GM19240 (cell line): ENCODE results near the gene ELMO3.

ENCODE experiments used
- DNase-seq: peaks from one replicate; pipeline ENCODE4 v3.0.0; 2011; ENCODE audit warnings: low spot score; ENCODE audit not compliant: insufficient read length

The ELMO3 gene

DNA sequence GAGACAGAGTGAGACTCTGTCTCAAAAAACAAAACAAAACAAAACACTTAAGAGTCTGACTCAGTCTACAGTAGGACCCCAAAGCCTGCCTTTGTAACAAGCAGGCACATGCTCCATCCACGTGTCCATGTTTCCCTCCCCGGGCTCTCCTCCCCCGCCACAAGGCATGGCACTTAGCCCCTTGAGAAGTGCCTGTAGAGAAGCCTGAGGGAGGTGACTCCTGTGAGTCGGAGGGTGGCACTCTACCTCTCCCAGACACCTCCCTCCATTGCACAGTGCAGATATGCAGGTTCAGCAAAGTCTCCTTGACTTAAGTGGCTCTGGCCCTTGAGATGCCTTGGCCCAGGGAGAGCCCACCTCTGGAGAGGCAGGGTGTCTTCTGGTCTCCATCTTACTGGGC lies 41.6 kb downstream of the ELMO3 start:
- no peak for DNase-seq

DNA sequence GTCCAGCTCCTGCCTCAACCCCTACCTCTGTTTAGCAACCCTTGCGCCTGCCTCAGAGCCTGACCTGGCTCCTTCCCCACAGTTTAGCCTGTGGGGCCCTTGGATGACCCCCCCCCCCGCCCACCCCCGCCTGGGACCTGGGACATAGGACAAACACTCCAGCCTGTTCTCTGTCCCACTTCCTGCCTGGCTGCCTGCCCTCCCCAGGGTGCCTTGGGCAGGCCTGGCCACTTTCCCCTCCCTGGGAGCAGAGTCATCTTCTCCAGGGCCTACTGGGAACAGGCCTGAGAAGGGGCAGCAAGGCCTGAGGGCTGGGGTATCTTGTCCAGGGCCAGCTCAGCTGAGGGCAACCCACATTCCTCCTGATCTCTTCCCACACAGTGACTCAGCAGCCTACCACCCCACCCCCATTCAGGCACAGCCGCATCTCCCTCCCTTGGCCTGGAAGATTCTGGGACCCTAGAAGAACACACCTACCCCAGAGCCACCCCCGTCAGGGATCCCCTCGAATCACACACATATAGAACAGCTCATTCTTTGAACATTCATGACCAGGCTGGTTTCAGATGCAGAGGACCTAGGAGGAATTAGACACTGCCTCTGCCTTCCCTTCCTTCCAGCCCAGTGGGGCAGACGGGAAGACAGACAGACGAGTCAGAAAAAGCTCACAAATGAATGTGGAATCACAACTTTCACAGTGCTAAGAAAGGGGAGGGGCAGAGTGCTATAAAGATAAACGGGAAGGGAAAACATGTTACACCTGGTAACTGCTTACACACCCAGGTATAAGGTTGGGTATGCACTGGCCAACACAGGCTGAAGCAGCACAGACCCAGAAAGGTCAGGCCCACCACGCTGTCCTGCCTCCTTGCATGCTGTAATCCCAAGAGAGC lies 42.3 kb downstream of the ELMO3 start:
- DNase-seq: no peak

DNA sequence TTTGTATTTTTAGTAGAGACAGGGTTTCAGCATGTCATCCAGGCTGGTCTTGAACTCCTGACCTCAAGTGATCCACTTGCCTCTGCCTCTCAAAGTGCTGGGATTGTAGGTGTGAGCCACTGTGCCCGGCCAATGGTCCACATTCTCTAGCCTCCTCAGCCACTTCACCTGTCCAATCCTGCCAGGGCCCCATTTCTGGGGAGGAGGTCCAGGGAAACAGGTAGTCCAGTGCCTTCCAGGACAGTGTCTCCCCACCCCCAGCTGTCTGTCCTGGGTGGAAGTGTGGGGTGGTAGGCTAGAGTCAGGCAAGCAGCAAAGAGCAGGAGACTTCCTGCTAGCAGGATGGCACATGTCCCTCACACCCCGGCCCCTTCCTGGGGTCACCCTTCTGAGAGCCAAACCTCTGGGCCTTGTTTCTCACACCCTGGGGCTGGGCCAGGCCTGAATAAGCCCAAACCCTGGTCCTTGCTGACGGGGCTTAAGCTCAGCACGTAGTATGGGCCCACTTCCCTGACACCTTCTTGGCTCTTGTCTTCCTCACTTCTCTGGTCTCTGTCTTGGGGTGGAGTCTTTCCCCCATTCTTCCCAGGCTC lies 43.3 kb downstream of the ELMO3 start:
- no peak for DNase-seq

- no peak for DNase-seq
Observed at GRCh38 chr16:67243481-67243880, 44.5 kb downstream of the ELMO3 start.

DNA sequence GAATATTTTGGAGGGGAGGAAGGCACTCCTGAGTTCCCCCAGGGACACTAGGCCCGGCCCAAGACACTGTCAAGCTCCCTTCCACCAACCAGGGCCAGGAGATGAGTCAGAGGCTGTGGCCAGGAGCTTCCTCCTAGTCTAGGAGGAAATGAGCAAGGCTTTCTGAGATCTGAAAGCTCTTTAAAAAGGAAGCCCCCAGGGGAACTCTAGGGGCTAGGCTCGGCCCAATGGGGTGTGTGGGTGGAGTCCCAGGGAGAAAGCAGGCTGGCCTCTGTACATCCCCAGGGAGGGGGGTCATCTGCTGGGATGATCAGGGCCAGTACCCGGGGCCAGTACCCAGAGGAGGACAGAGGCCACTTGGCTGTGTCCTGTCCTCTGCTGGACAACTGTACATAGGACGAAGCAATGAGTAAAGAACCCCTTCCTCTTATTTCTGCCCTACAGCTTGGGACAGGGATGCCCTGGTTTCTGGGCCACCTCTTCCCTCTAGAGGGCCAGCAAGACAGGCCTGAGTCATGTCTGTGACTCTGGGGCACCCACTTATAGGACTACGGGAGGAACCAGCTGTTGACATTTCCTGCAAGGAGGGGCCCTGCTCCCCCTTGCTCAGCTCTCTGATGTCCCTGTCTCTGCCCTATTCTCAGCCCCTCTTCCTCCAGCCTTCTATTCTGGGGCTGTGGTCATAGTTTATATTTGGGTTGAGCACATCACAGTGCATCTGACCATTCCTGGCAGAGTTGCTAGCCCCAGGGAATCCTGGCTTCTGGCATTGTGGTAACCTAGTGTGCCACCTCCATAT lies 45.7 kb downstream of the ELMO3 start:
- DNase-seq: peak; percentile 94

GRCh38 chr16:67245186-67245585 lies 46.3 kb downstream of the ELMO3 start:
- DNase-seq: no peak

DNA sequence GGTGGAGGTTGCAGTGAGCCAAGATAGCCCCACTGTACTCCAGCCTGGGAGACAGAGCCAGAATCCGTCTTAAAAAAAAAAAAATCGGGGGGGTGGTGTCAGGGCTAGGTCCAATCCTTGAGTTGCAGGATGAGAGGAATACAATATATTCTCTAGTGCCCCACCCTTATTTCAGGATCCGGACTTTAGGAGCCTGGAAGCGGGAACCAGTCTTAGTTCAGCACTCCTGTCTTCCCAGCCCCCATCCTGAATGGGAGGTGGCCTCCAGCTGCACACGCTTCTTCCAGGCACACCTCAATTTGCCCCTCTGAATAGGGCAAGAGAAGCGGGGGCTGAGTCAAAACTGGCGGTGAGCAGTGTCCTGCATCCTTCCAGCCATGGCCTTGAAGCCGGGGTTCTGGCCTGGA lies 46.7 kb downstream of the ELMO3 start:
- peak; percentile 34 for DNase-seq

DNA sequence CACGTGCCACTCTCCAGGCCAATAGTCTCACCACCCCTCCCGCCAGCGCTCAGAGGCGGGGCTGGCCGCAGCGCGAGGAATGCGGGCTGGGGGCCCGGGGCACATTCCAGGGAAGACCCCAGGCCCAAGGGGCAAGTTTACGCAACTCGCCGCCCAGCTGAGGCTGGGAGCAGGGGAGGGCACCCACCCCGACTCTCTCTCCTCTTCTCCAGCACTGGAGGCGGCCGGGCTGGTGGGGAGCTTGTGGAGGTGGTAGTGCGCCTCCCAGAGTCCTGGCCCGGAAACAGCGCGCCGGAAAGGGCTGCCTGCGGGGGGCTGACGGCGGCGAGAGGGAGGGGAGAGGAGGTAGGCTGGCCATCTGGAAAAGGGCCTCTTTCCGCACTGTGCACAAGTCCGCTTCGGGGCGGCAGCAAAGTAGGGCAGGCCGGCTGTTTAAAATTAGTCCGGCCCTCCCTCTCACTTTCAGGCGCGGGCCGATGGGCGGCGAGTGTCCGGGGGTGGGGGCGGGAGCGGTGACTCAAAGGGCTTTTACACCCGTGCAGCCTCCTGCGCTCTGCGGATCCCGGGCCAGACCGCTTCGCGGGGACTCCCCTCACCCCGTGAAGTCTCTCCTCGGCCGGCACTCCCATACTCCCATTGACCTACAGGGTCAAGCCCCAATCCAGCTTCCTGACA lies 47.3 kb downstream of the ELMO3 start:
- peak; percentile 52 for DNase-seq

GRCh38 chr16:67246756-67247191 lies 47.8 kb downstream of the ELMO3 start:
- no peak for DNase-seq

GRCh38 chr16:67247192-67248072 lies 48.5 kb downstream of the ELMO3 start, which contains the start of gene FHOD1:
TSS of gene FHOD1 (minus strand) at chr16:67247481. CDS start at chr16:67247410, 71 bp downstream.
- DNase-seq: peak; percentile 97

GRCh38 chr16:67248073-67248400 lies 49.1 kb downstream of the ELMO3 start:
- no peak for DNase-seq

GRCh38 chr16:67248401-67249177 lies 49.7 kb downstream of the ELMO3 start, which contains the start of gene SLC9A5:
TSS of gene SLC9A5 (plus strand) at chr16:67248979. CDS start at chr16:67249015, 36 bp downstream.
- no peak for DNase-seq

DNA sequence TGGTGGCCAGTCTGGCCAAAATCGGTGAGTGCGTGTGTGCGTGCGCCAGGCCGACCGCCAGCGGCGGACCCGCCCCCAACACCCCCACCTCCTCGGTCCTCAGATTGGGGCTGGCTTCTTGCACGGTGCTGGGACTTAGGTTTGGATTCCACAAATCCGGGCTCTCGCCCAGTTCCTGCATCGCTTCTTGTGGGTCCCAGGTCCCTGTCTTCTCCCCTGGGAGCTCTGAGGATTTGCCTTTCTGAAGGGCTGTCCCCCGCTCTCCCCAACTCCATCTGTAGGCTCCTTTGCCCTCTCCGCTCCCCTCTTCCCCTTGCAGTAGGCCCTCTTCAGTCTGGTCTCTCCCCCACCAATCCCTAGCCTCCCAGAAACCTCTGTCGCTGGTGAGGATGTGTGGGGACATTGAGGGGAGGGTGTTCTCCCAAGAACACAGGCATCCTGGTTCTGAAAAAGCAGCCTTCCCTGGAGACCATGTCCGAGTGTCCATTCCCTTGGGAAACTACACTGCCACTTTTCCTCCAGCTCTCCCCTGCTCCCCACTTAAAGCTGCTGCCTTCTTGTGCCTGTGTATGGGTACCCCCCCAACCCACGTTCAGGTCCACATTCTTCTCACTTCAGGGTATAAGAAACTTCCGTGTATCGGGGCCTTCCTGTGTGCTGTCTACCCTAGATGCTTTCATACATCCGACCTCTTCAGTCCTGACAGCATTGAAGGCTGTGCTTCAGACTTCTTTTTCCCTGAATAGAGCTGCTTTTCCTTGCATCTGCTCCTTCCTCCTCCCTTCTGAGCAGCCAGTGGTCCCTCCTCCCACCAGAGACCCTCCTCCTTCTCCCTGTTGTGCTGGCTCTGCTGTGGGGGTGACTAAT lies 50.5 kb downstream of the ELMO3 start:
- DNase-seq: no peak

- DNase-seq: no peak
Observed at GRCh38 chr16:67250045-67250327, 51.1 kb downstream of the ELMO3 start.

DNA sequence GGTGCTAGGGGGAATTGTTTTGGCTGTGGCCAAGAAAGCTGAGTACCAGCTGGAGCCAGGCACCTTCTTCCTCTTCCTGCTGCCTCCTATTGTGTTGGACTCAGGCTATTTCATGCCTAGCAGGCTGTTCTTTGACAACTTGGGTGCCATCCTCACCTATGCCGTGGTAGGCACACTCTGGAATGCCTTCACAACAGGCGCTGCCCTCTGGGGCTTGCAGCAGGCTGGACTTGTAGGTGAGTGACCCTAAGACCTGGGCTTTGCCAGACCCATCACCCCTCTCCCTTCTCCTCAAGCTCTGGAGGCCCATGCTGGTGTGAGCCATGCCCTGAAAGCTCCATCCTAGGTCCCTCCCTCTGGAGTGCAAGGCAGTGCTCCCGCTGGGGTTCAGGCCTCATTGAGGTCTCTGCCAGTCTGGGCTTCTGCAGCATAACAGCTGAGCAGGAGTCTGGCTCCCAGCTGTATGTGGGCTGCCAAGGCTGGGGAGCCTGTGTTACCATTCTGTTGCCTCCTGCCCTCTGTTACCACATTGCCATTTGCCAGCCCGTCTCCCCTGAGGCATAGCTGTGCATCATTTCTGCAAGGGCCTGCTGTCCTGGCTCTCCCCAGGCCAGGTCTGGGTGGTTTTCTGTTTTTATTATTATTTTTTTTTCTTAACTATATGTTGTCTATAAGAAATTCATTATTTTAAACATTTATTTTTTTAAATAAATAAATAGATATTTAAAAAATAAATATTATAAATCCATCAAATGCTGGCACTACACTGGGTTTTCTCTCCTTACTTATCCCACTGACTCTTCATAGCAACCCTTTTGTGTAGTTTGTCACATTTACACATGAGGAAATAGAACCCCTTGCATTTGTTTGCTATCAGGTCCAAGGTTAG lies 53.9 kb downstream of the ELMO3 start:
- DNase-seq: no peak
